Right lobe of liver (tissue), 4 donors: Measurements from ENCODE around the gene NDUFC1.

ENCODE experiments used
- POLR2A ChIP-seq: fragments of 450-650 bp; IDR thresholded peaks from one replicate; pipeline ENCODE4 v1.6.1; 2017; ENCODE audit warnings: antibody characterized with exemption, mild to moderate bottlenecking
- TF ChIP-seq, protein P1 (sequence below), 4 donors: fragments of 200-600 bp in 3 of 4; fragments of 450-650 bp in 1 of 4; IDR thresholded peaks; one replicate each; pipeline versions ENCODE4 v1.5.1 to v1.8.0; 2016 to 2022; ENCODE audit warnings: antibody characterized with exemption in 4 of 4, mild to moderate bottlenecking in 2 of 4
- donor health status: DM: no; HTN: no; CAD: no.
- donor health status: DM: no; HTN: no; CAD: no.
- donor health status: DM: no; HTN: yes; CAD: no.

GRCh38 chr4:139319571-139319970 lies 17.3 kb upstream of the NDUFC1 start:
- TF ChIP-seq, protein P1, sequence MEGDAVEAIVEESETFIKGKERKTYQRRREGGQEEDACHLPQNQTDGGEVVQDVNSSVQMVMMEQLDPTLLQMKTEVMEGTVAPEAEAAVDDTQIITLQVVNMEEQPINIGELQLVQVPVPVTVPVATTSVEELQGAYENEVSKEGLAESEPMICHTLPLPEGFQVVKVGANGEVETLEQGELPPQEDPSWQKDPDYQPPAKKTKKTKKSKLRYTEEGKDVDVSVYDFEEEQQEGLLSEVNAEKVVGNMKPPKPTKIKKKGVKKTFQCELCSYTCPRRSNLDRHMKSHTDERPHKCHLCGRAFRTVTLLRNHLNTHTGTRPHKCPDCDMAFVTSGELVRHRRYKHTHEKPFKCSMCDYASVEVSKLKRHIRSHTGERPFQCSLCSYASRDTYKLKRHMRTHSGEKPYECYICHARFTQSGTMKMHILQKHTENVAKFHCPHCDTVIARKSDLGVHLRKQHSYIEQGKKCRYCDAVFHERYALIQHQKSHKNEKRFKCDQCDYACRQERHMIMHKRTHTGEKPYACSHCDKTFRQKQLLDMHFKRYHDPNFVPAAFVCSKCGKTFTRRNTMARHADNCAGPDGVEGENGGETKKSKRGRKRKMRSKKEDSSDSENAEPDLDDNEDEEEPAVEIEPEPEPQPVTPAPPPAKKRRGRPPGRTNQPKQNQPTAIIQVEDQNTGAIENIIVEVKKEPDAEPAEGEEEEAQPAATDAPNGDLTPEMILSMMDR (IDR thresholded peaks at IDR 0.05), result no peak
- TF ChIP-seq POLR2A, result no peak
